Neuronal stem cell (in vitro differentiated cells): ENCODE data around the gene ARL2BP.
"Not testable (repeated sequence)": the region's sequence is repeated elsewhere in the genome, so short reads cannot be mapped to it uniquely, and the experiment has no call there.

Experiments used
- DNase-seq: peaks from one replicate; pipeline ENCODE4 v3.0.0-alpha.2; 2013; ENCODE audit warnings: low spot score
- H2AFZ ChIP-seq: one replicate; pipeline ENCODE4 v1.6.1; 2013; ENCODE audit warnings: mild to moderate bottlenecking, low read length, inconsistent platforms
- H2AK5ac ChIP-seq: 2 replicates; pipeline ENCODE4 v1.6.1; 2013; ENCODE audit warnings: low read depth, mild to moderate bottlenecking, inconsistent platforms, low read length, moderate library complexity, mixed read lengths
- H2BK120ac ChIP-seq: 2 replicates; pipeline ENCODE4 v1.6.1; 2013; ENCODE audit warnings: low read depth, mild to moderate bottlenecking, inconsistent platforms, low read length, moderate library complexity, mixed read lengths
- H2BK12ac ChIP-seq: one replicate; pipeline ENCODE4 v1.6.1; 2013; ENCODE audit warnings: low read length, inconsistent platforms
- H2BK15ac ChIP-seq: 2 replicates; pipeline ENCODE4 v1.6.1; 2013; ENCODE audit warnings: mild to moderate bottlenecking, low read length, inconsistent platforms, mixed read lengths
- H2BK5ac ChIP-seq: one replicate; pipeline ENCODE4 v1.6.1; 2013; ENCODE audit warnings: inconsistent platforms, mild to moderate bottlenecking, low read length, moderate library complexity
- H3K14ac ChIP-seq: one replicate; pipeline ENCODE4 v1.6.1; 2013; ENCODE audit warnings: low read length, inconsistent platforms
- H3K18ac ChIP-seq: 2 replicates; pipeline ENCODE4 v1.6.1; 2013; ENCODE audit warnings: low read length, inconsistent platforms
- H3K23ac ChIP-seq: 2 replicates; pipeline ENCODE4 v1.6.1; 2013; ENCODE audit warnings: low read depth, mild to moderate bottlenecking, mixed read lengths, low read length, inconsistent platforms; ENCODE audit not compliant: poor library complexity
- H3K27ac ChIP-seq: replicated peaks from 3 replicates; pipeline ENCODE4 v1.5.1; 2013; ENCODE audit warnings: low read length, inconsistent platforms
- H3K27me3 ChIP-seq, 3 experiments: 2 replicates each; pipeline ENCODE4 v1.6.1; 2013; ENCODE audit warnings: low read length in 3 of 3, mild to moderate bottlenecking in 2 of 3, inconsistent platforms in 1 of 3, low read depth in 1 of 3, mixed read lengths in 1 of 3, moderate library complexity in 1 of 3; ENCODE audit not compliant: control insufficient read depth in 3 of 3, insufficient read depth in 3 of 3
- H3K36me3 ChIP-seq, 2 donors: replicated peaks in 1 of 2; 2 replicates each; pipeline ENCODE4 v1.6.1; 2013; ENCODE audit warnings: low read length in 2 of 2; ENCODE audit not compliant: control insufficient read depth in 2 of 2, insufficient read depth in 2 of 2
- H3K4ac ChIP-seq: 2 replicates; pipeline ENCODE4 v1.6.1; 2013; ENCODE audit warnings: inconsistent platforms, mild to moderate bottlenecking, low read length, moderate library complexity
- H3K4me1 ChIP-seq, 2 donors: 1 replicate in 1 of 2; 2 replicates in 1 of 2; pipeline ENCODE4 v1.6.1; 2013; ENCODE audit warnings: low read length in 2 of 2, low read depth in 1 of 2; ENCODE audit not compliant: control insufficient read depth in 2 of 2, insufficient read depth in 1 of 2
- H3K4me2 ChIP-seq: one replicate; pipeline ENCODE4 v1.6.1; 2013; ENCODE audit warnings: mild to moderate bottlenecking, low read length, inconsistent platforms; ENCODE audit not compliant: insufficient read depth, poor library complexity, severe bottlenecking
- H3K4me3 ChIP-seq, 2 donors: 2 replicates each; pipeline ENCODE4 v1.5.1; 2013; ENCODE audit warnings: low read length in 2 of 2, mild to moderate bottlenecking in 2 of 2, inconsistent platforms in 1 of 2, moderate library complexity in 1 of 2
- H3K79me1 ChIP-seq: one replicate; pipeline ENCODE4 v1.6.1; 2013; ENCODE audit warnings: low read depth, mild to moderate bottlenecking, inconsistent platforms, low read length, moderate library complexity
- H3K9ac ChIP-seq: one replicate; pipeline ENCODE4 v1.6.1; 2013; ENCODE audit warnings: mild to moderate bottlenecking, low read depth, low read length, inconsistent platforms; ENCODE audit not compliant: poor library complexity
- H3K9me3 ChIP-seq, 2 donors: replicated peaks in 1 of 2; 2 replicates each; pipeline versions ENCODE3 to v1.6.1; 2013; ENCODE audit warnings: low read length in 2 of 2, mild to moderate bottlenecking in 2 of 2, inconsistent platforms in 1 of 2, low read depth in 1 of 2, mixed read lengths in 1 of 2, moderate library complexity in 1 of 2; ENCODE audit not compliant: control insufficient read depth in 2 of 2, insufficient read depth in 1 of 2
- H4K8ac ChIP-seq: one replicate; pipeline ENCODE4 v1.6.1; 2013; ENCODE audit warnings: low read depth, mild to moderate bottlenecking, inconsistent platforms, low read length, moderate library complexity
- H4K91ac ChIP-seq: one replicate; pipeline ENCODE4 v1.6.1; 2013; ENCODE audit warnings: low read length, low read depth, mild to moderate bottlenecking, inconsistent platforms; ENCODE audit not compliant: poor library complexity
- WGBS, 2 donors: extraction: QIAGEN DNeasy Blood & Tissue Kit; methylation state at CpG; one replicate each; pipeline ENCODE4 v1.1.7; 2013; ENCODE audit warnings: missing lambda C conversion rate in 2 of 2, mixed read lengths in 1 of 2; ENCODE audit not compliant: insufficient read length in 2 of 2, insufficient replicate concordance in 1 of 2; ENCODE audit errors: extremely low coverage in 2 of 2; 5-methylcytosine and 5-hydroxymethylcytosine counted together

The ARL2BP gene

GRCh38 chr16:57273826-57274225 is 28.8 kb downstream of the ARL2BP start:
- H2AFZ ChIP-seq, result no peak overlapping the region
- no peak overlapping the region for H3K18ac ChIP-seq
- no peaks in the 10 kb centered on the region for H3K36me3 ChIP-seq
- H3K27ac ChIP-seq, result peak overlapping the region; percentile 15
- no peak overlapping the region for H3K14ac ChIP-seq
- no peak overlapping the region for H4K8ac ChIP-seq
- no peak overlapping the region for H3K4ac ChIP-seq
- no peak overlapping the region for H2BK120ac ChIP-seq
- no peak overlapping the region for H3K23ac ChIP-seq
- H3K9ac ChIP-seq, result no peak overlapping the region
- no peaks in the 10 kb centered on the region for H3K27me3 ChIP-seq
- no peak for DNase-seq
- H3K9me3 ChIP-seq, result no peaks in the 10 kb centered on the region
- peaks cover 16 to 23% of the 10 kb centered on the region in 2 donors for H3K4me1 ChIP-seq
- H3K4me2 ChIP-seq, result no peak overlapping the region
- H2AK5ac ChIP-seq, result no peak overlapping the region
- no peaks in the 10 kb centered on the region for H3K79me1 ChIP-seq
- no CpG with 5 or more reads among the region's 5 CpGs for WGBS, 2 donors
- no peak overlapping the region for H2BK12ac ChIP-seq
- no peak overlapping the region for H4K91ac ChIP-seq
- H2BK15ac ChIP-seq, result no peak overlapping the region
- H2BK5ac ChIP-seq, result no peak overlapping the region
- no peak overlapping the region for H3K4me3 ChIP-seq

GRCh38 chr16:57275946-57276345 is 30.9 kb downstream of the ARL2BP start:
- not testable (repeated sequence) for DNase-seq, H3K9me3 ChIP-seq, H2BK15ac ChIP-seq, H3K4me2 ChIP-seq, H2AK5ac ChIP-seq, H3K36me3 ChIP-seq, H3K14ac ChIP-seq, H2AFZ ChIP-seq, H4K8ac ChIP-seq, H3K4ac ChIP-seq, H3K23ac ChIP-seq, H3K4me3 ChIP-seq, H3K27ac ChIP-seq, H3K27me3 ChIP-seq, H3K9ac ChIP-seq, H2BK120ac ChIP-seq, H3K4me1 ChIP-seq, H3K18ac ChIP-seq, H3K79me1 ChIP-seq, H2BK12ac ChIP-seq, H2BK5ac ChIP-seq, H4K91ac ChIP-seq
- WGBS, 2 donors, result no CpG with 5 or more reads among the region's 5 CpGs

- Histone ChIP-seq H2BK120ac (no peak overlapping the region), H3K4me2 (no peak overlapping the region), H2AK5ac (no peak overlapping the region), H2BK15ac (no peak overlapping the region), H3K79me1 (no peaks in the 10 kb centered on the region), H4K91ac (no peak overlapping the region), H3K36me3 (no peaks in the 10 kb centered on the region), H3K18ac (no peak overlapping the region), H3K4me1 (peaks cover 5 to 9% of the 10 kb centered on the region in 2 donors), H2AFZ (peak overlapping the region; percentile 50), H3K27ac (no peak overlapping the region), H3K4ac (no peak overlapping the region), H2BK12ac (no peak overlapping the region), H3K4me3 (peak overlapping the region in 1 of 2 donors; percentile 43), H3K14ac (no peak overlapping the region), H3K23ac (no peak overlapping the region), H3K9ac (no peak overlapping the region), H3K9me3 (no peaks in the 10 kb centered on the region), H3K27me3 (peaks cover 0 to 7% (median 0%) of the 10 kb centered on the region in 3 experiments), H2BK5ac (no peak overlapping the region), H4K8ac (no peak overlapping the region)
- no CpG with 5 or more reads among the region's 5 CpGs for WGBS, 2 donors
- no peak for DNase-seq
Observed at GRCh38 chr16:57276596-57276995, 31.5 kb downstream of the ARL2BP start.

GRCh38 chr16:57277586-57277985 is 32.5 kb downstream of the ARL2BP start:
- Histone ChIP-seq H3K9me3 (no peaks in the 10 kb centered on the region), H2BK120ac (no peak overlapping the region), H3K9ac (no peak overlapping the region), H3K14ac (no peak overlapping the region), H3K79me1 (no peaks in the 10 kb centered on the region), H3K4me1 (peaks cover 5 to 9% of the 10 kb centered on the region in 2 donors), H3K27ac (no peak overlapping the region), H4K8ac (no peak overlapping the region), H4K91ac (no peak overlapping the region), H3K4ac (no peak overlapping the region), H2BK15ac (no peak overlapping the region), H2AK5ac (no peak overlapping the region), H2BK5ac (no peak overlapping the region), H3K4me2 (no peak overlapping the region), H3K18ac (no peak overlapping the region), H2BK12ac (no peak overlapping the region), H2AFZ (no peak overlapping the region), H3K23ac (no peak overlapping the region), H3K4me3 (no peak overlapping the region), H3K27me3 (peaks cover 0 to 17% (median 1%) of the 10 kb centered on the region in 3 experiments), H3K36me3 (no peaks in the 10 kb centered on the region)
- no peak for DNase-seq
- WGBS, 2 donors, result no CpG with 5 or more reads among the region's 1 CpG
